ENCODE results near the gene MAPK10. TPM values are rescaled to one million over a fixed set of nuclear protein-coding genes. Genes with fewer than 3 reads are reported as not detected.
A peak's percentile ranks its signal among the peaks of the same experiment; 100 is the strongest.

Gene MAPK10
- total RNA-seq, 1 experiment from 2014 or later = 0.44 TPM

DNA sequence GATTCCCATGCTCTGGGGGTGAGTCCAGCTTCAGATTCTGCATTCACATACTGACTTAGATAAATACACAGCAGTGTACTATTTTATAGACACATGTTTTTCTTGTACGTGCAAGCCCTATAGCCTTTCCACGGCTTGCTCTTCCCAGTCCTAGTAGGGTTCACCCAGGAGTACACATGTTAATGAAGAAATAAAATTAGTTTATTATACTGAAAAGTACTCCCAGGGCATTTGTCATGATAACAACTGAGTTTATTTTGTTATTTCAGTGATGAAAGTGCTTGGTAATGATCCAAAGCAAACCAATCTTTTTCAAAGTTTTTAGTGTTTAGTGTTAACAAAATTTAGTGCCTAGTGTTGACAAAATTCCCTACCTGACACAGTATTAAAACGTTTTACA, 21.3 kb downstream of the MAPK10 start:
- H3K4me2 ChIP-seq (ENCODE audit: low read length) = peak overlapping the region; percentile 58
- H4K20me1 ChIP-seq (ENCODE audit: low read length) = no peaks in the 10 kb centered on the region
- peaks cover 18% of the 10 kb centered on the region for H3K4me1 ChIP-seq (ENCODE audit: insufficient read depth, low read length)
- BruUV-seq (replicated peaks) = no TSS peak
- H3K27me3 ChIP-seq (ENCODE audit: low read length) = no peaks in the 10 kb centered on the region
- no peak for TF ChIP-seq EZH2 (IDR thresholded peaks at IDR 0.05; ENCODE audit: low read length, unreplicated experiment)
- TF ChIP-seq, protein P1, sequence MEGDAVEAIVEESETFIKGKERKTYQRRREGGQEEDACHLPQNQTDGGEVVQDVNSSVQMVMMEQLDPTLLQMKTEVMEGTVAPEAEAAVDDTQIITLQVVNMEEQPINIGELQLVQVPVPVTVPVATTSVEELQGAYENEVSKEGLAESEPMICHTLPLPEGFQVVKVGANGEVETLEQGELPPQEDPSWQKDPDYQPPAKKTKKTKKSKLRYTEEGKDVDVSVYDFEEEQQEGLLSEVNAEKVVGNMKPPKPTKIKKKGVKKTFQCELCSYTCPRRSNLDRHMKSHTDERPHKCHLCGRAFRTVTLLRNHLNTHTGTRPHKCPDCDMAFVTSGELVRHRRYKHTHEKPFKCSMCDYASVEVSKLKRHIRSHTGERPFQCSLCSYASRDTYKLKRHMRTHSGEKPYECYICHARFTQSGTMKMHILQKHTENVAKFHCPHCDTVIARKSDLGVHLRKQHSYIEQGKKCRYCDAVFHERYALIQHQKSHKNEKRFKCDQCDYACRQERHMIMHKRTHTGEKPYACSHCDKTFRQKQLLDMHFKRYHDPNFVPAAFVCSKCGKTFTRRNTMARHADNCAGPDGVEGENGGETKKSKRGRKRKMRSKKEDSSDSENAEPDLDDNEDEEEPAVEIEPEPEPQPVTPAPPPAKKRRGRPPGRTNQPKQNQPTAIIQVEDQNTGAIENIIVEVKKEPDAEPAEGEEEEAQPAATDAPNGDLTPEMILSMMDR (conservative IDR thresholded peaks at IDR 0.05; ENCODE audit: low read depth, low read length) = no peak
- TF ChIP-seq EZH2phosphoT487 (IDR thresholded peaks at IDR 0.05; ENCODE audit: borderline replicate concordance, low read length) = no peak
- intact Hi-C loops (cut with micrococcal nuclease) = loop anchor here (2.0 to 5.0 kb wide), 2 partner anchors 28 to 49 kb away; no protein-coding TSS in a partner anchor
- no peaks in the 10 kb centered on the region for H3K36me3 ChIP-seq (ENCODE audit: low read depth, low read length)
- peak overlapping the region; percentile 51 for H3K27ac ChIP-seq (ENCODE audit: low read length)
- no peaks in the 10 kb centered on the region for H3K9me2 ChIP-seq (replicated peaks; ENCODE audit: low read length)
- H3K4me3 ChIP-seq (ENCODE audit: low read length) = no peak overlapping the region
- ChIA-PET CTCF (no interaction called here), POLR2A (ENCODE audit: unreplicated experiment) (no interaction called here)
- no peak overlapping the region for H3K9ac ChIP-seq (ENCODE audit: low read length)
- H3F3A ChIP-seq (ENCODE audit: low read length, unreplicated experiment) = no peaks in the 10 kb centered on the region
- no peaks in the 10 kb centered on the region for H3K79me2 ChIP-seq (ENCODE audit: low read length)
- H2AFZ ChIP-seq (ENCODE audit: low read length) = no peak overlapping the region
- no peaks in the 10 kb centered on the region for H3K9me3 ChIP-seq (ENCODE audit: low read length)
- DNase-seq = peak; percentile 20
- ATAC-seq = peak; percentile 54

DNA sequence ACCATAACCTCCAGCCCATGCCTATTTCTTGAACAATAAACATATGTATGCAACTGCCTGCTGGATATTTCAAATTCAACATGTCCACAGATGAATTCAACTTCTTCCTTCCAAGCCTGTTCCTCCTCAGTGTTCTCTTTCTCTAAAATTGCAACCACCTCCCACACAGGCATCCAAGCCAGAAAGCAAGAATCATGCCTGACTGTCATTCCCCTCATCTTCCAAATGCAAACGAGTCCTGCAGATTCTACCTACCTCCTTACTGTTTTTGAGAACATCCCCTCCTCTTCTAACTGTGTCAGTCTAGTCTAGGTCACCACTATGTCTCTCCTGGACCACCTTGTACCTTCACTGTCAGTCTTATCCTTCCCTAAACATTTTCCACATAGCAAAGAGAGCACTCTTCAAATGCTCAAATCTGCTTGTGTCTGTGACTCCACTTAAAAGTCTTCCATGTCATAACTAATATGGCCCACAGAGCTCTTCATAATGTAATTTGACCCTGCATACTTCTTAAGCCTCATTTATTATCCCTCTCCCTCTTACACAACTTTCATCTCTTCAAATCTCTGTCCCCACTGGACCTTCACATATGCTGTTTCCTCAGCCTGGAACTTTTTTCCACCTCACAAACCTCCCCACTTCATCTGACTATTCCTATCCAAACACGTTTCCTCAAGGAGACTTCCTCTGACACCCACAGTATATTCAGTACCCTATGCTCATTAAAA, 25.7 kb downstream of the MAPK10 start:
- Histone ChIP-seq H3K36me3 (ENCODE audit: low read depth, low read length) (no peaks in the 10 kb centered on the region), H3K79me2 (ENCODE audit: low read length) (no peaks in the 10 kb centered on the region), H4K20me1 (ENCODE audit: low read length) (no peaks in the 10 kb centered on the region), H3K4me2 (ENCODE audit: low read length) (no peak overlapping the region), H3K4me1 (ENCODE audit: insufficient read depth, low read length) (peaks cover 12% of the 10 kb centered on the region), H2AFZ (ENCODE audit: low read length) (no peak overlapping the region), H3K4me3 (ENCODE audit: low read length) (no peak overlapping the region), H3K9me3 (ENCODE audit: low read length) (no peaks in the 10 kb centered on the region), H3K9ac (ENCODE audit: low read length) (no peak overlapping the region), H3K27ac (ENCODE audit: low read length) (no peak overlapping the region), H3F3A (ENCODE audit: low read length, unreplicated experiment) (no peaks in the 10 kb centered on the region), H3K27me3 (ENCODE audit: low read length) (no peaks in the 10 kb centered on the region), H3K9me2 (replicated peaks; ENCODE audit: low read length) (no peaks in the 10 kb centered on the region)
- TF ChIP-seq EZH2 (IDR thresholded peaks at IDR 0.05; ENCODE audit: low read length, unreplicated experiment) = no peak
- TF ChIP-seq, protein P1 (conservative IDR thresholded peaks at IDR 0.05; ENCODE audit: low read depth, low read length) = no peak
- DNase-seq = no peak
- BruUV-seq (replicated peaks) = no TSS peak
- POLR2A ChIA-PET (ENCODE audit: unreplicated experiment) = no interaction called here
- CTCF ChIA-PET = no interaction called here
- no peak for ATAC-seq
- intact Hi-C loops (cut with micrococcal nuclease) = no loop called here

DNA sequence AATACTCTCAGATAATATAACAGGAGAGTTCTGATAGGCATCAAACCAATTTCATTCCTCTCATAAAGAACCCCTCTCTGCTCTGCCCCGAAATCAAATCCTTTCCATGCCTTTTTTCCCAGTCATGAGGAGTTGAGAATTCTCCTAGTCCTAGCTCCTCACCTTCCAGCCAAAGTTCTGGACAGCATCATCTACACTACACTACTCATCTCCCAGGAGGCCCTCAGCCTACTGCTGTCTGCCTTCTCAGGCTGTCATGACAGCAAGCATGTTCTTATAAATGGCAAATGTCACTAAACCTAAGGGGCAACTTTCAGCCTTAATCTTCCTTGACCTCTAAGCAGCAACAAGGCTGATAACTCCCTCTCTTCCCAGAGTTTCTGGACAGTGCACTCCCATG, 26.6 kb downstream of the MAPK10 start:
- H3K9ac ChIP-seq (ENCODE audit: low read length) = no peak overlapping the region
- no peaks in the 10 kb centered on the region for H3K9me3 ChIP-seq (ENCODE audit: low read length)
- ATAC-seq = no peak
- CTCF ChIA-PET = no interaction called here
- POLR2A ChIA-PET (ENCODE audit: unreplicated experiment) = no interaction called here
- DNase-seq = no peak
- H3K4me3 ChIP-seq (ENCODE audit: low read length) = no peak overlapping the region
- intact Hi-C loops (cut with micrococcal nuclease) = no loop called here
- no peaks in the 10 kb centered on the region for H4K20me1 ChIP-seq (ENCODE audit: low read length)
- H3F3A ChIP-seq (ENCODE audit: low read length, unreplicated experiment) = no peaks in the 10 kb centered on the region
- H3K9me2 ChIP-seq (replicated peaks; ENCODE audit: low read length) = no peaks in the 10 kb centered on the region
- TF ChIP-seq EZH2phosphoT487 (IDR thresholded peaks at IDR 0.05; ENCODE audit: borderline replicate concordance, low read length) = no peak
- TF ChIP-seq EZH2 (IDR thresholded peaks at IDR 0.05; ENCODE audit: low read length, unreplicated experiment) = no peak
- TF ChIP-seq, protein P1 (conservative IDR thresholded peaks at IDR 0.05; ENCODE audit: low read depth, low read length) = no peak
- no peaks in the 10 kb centered on the region for H3K79me2 ChIP-seq (ENCODE audit: low read length)
- H3K4me2 ChIP-seq (ENCODE audit: low read length) = no peak overlapping the region
- H2AFZ ChIP-seq (ENCODE audit: low read length) = no peak overlapping the region
- no peak overlapping the region for H3K27ac ChIP-seq (ENCODE audit: low read length)
- H3K4me1 ChIP-seq (ENCODE audit: insufficient read depth, low read length) = peaks cover 4% of the 10 kb centered on the region
- no peaks in the 10 kb centered on the region for H3K27me3 ChIP-seq (ENCODE audit: low read length)
- no TSS peak for BruUV-seq (replicated peaks)
- no peaks in the 10 kb centered on the region for H3K36me3 ChIP-seq (ENCODE audit: low read depth, low read length)

Measured in PC-3 (cell line).